ENCODE measurements around the gene NEU2.

DNA sequence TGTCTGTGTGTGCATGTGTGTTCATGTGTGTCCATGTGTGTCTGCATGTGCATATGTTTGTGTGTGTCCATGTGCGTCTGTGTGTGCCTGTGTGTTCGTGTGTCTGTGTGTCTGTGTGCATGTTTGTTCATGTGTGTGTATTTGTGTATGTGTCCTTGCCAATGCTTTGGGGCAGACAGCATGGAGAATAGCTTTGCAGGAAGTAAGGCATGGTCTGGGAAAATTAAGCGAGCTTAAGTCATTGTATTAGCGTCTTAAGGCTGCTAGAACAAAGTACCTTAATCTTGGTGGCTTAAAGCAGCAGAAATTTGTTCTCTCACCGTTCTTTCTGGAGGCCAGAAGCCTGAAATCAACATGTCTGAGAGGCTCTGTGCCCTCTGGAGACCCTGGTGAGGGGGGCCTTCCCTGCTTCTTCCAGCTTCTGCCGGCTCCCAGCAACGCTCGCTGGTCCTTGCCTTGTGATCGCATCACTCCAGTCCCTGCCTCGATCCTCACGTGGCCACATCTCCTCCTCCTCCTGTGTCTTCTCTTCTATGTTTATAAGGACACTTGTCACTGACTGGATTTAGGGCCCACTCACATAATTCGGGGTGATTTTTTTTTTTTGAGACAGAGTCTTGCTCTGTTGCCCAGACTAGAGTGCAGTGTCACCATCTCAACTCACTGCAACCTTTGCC is 3.8 kb downstream of the NEU2 start:
- TF ChIP-seq FOXM1 (IDR thresholded peaks at IDR 0.05; ENCODE audit: borderline replicate concordance) (no peak), TARDBP (IDR thresholded peaks at IDR 0.05) (no peak), FOXA1 (IDR thresholded peaks at IDR 0.05) (no peak), ARNT (IDR thresholded peaks at IDR 0.05) (no peak), LEF1 (IDR thresholded peaks at IDR 0.05; ENCODE audit: borderline replicate concordance) (no peak), SP1 (IDR thresholded peaks at IDR 0.05) (no peak), SUZ12 (IDR thresholded peaks at IDR 0.05) (no peak), ELF4 (IDR thresholded peaks at IDR 0.05) (no peak), BHLHE40 (IDR thresholded peaks at IDR 0.05; ENCODE audit: borderline replicate concordance) (no peak), HDGF (IDR thresholded peaks at IDR 0.05; ENCODE audit: borderline replicate concordance) (no peak), CTBP1 (IDR thresholded peaks at IDR 0.05; ENCODE audit: borderline replicate concordance) (no peak)
- TF ChIP-seq, protein P1, sequence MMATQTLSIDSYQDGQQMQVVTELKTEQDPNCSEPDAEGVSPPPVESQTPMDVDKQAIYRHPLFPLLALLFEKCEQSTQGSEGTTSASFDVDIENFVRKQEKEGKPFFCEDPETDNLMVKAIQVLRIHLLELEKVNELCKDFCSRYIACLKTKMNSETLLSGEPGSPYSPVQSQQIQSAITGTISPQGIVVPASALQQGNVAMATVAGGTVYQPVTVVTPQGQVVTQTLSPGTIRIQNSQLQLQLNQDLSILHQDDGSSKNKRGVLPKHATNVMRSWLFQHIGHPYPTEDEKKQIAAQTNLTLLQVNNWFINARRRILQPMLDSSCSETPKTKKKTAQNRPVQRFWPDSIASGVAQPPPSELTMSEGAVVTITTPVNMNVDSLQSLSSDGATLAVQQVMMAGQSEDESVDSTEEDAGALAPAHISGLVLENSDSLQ (IDR thresholded peaks at IDR 0.05), result no peak

Measured in HEK293T (cell line).